GM19438 (cell line): Measurements from ENCODE around the gene UBAP2.

Source experiments
- ATAC-seq: cut with Tn5 transposase; IDR thresholded peaks from one replicate; pipeline ENCODE4 v1.9.1; 2021; ENCODE audit warnings: low read depth; ENCODE audit not compliant: unreplicated experiment

Gene UBAP2

GRCh38 chr9:33880211-33881089 lies 168.2 kb downstream of the UBAP2 start:
- no peak for ATAC-seq

DNA sequence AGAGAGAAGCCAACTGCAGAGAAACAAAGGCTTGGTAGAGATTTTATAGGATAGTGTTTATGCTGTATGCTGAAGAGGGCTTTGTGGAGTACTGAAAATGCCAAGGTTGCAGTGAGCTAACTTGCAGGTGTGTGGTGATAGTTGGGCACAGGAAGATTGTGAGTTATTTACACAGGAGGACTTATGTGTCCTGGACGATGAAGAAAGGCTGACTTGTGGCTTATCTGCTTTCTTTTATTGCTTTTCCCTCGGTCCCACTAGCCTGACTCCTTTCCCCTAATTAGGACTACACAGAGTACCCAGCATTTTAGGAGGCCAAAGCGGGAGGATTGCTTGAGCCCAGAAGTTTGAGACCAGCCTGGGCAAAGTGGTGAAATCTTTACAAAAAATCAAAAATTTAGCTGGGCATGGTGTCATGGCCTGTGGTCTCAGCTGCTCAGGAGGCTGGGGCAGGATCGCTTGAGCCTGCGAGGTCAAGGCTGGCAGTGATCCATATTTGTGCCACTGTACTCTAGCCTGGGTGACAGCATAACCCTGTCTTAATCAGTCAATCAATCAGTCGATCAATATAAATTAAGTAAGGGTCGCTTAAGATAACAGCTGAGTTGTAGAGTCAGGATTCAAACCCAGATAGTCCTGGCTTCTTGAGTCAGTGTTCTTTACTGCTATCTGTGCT lies 169.9 kb downstream of the UBAP2 start:
- no peak for ATAC-seq

- ATAC-seq: no peak
Observed at GRCh38 chr9:33877727-33878489, 170.8 kb downstream of the UBAP2 start.
